Measurements from ENCODE around the gene ZNF606.

DNA sequence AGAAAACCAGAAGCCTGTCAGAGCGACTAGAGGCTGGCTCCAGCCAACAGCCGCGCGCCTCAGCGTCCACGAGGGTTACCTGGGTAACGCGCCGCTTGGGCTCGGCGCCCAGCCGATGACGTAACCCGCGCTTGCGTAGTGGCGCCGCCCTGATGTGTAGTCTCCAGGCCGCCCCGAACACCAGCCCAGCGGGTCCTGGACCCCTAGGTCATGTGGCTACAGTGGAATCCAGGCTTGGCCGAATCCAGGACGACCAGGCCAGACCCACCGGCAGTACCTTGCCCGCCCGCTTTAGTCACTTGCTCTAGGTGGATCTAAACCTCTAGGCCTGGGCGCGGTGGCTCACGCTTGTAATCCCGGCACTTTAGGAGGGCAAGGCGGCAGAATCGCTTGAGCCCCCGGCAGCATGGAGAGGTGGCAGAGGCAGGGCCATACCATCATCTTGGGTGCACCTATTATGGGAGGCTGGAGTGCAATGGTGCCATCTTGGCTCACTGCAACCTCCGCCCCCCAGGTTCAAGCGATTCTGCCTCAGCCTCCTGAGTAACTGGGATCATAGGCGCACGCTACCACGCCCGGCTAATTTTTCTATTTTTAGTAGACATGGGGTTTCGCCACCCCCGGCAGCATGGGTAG lies 7.2 kb upstream of the ZNF606 start:
- TF ChIP-seq, protein P1, sequence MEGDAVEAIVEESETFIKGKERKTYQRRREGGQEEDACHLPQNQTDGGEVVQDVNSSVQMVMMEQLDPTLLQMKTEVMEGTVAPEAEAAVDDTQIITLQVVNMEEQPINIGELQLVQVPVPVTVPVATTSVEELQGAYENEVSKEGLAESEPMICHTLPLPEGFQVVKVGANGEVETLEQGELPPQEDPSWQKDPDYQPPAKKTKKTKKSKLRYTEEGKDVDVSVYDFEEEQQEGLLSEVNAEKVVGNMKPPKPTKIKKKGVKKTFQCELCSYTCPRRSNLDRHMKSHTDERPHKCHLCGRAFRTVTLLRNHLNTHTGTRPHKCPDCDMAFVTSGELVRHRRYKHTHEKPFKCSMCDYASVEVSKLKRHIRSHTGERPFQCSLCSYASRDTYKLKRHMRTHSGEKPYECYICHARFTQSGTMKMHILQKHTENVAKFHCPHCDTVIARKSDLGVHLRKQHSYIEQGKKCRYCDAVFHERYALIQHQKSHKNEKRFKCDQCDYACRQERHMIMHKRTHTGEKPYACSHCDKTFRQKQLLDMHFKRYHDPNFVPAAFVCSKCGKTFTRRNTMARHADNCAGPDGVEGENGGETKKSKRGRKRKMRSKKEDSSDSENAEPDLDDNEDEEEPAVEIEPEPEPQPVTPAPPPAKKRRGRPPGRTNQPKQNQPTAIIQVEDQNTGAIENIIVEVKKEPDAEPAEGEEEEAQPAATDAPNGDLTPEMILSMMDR (conservative IDR thresholded peaks at IDR 0.05; ENCODE audit: low read depth in 2 of 2): no peak
- TF ChIP-seq POLR2AphosphoS5 (IDR thresholded peaks at IDR 0.05; ENCODE audit: low read depth) (no peak; the same call in 1 of the 2 replicates), REST (IDR thresholded peaks at IDR 0.05; ENCODE audit: unreplicated experiment) (no peak)

Measured in GM23338 (cell line).